Peyer's patch (tissue), 4 donors: ENCODE data around the gene PDZD4. TPM values are rescaled to one million over a fixed set of nuclear protein-coding genes. Genes with fewer than 3 reads are reported as not detected.
A peak's percentile ranks its signal among the peaks of the same experiment; 100 is the strongest.

Source experiments
- DNase-seq, 3 donors: peaks; one replicate each; pipeline ENCODE4 v3.0.0-alpha.2; 2017 to 2019
- H3K27ac ChIP-seq, 4 donors: fragments of 200-600 bp; sonication (generic); one replicate each; pipeline ENCODE4 v1.5.1; 2016 to 2019
- H3K27me3 ChIP-seq, 2 donors: fragments of 200-600 bp; sonication (generic); one replicate each; pipeline ENCODE4 v1.5.1; 2019
- H3K36me3 ChIP-seq, 3 donors: fragments of 200-600 bp; sonication (generic); one replicate each; pipeline ENCODE4 v1.5.1; 2016 to 2019
- H3K4me1 ChIP-seq, 4 donors: fragments of 200-600 bp; sonication (generic); one replicate each; pipeline ENCODE4 v1.5.1; 2016 to 2019
- H3K4me3 ChIP-seq, 4 donors: fragments of 200-600 bp; sonication (generic); 1 replicate in 3 of 4; 2 replicates in 1 of 4; pipeline ENCODE4 v1.5.1; 2016 to 2019; ENCODE audit warnings: mild to moderate bottlenecking in 1 of 4
- H3K9me3 ChIP-seq, 4 donors: fragments of 200-600 bp; sonication (generic); one replicate each; pipeline ENCODE4 v1.5.1; 2016 to 2019; ENCODE audit warnings: mild to moderate bottlenecking in 1 of 4
- CTCF ChIP-seq, 6 experiments: fragments of 450-650 bp in 4 of 6; fragments of 200-600 bp in 2 of 6; sonication (generic) in 1 of 6; IDR thresholded peaks; one replicate each; pipeline ENCODE4 v1.5.1; 2017 to 2019; ENCODE audit warnings: antibody characterized with exemption in 6 of 6, mild to moderate bottlenecking in 3 of 6, moderate library complexity in 1 of 6
- POLR2A ChIP-seq, 2 donors: fragments of 450-650 bp; IDR thresholded peaks; one replicate each; pipeline ENCODE4 v1.5.1; 2017; ENCODE audit warnings: antibody characterized with exemption in 2 of 2, mild to moderate bottlenecking in 2 of 2, moderate library complexity in 2 of 2
- total RNA-seq, 4 donors: library from RNA; depleted of rRNA; stranded (reverse); fragments of >200 nt; gene quantifications; one replicate each; pipeline ENCODE4 v1.1.0, GENCODE V29; 2016

PDZD4 gene
- total RNA-seq, 4 donors from 2014 or later, result 1.2 to 8.3 (median 2.4) TPM

- DNase-seq, result no peak
- Histone ChIP-seq H3K4me1 (peaks cover 0 to 13% (median 5%) of the 10 kb centered on the region in 4 donors), H3K9me3 (no peaks in the 10 kb centered on the region), H3K36me3 (no peaks in the 10 kb centered on the region), H3K27ac (no peak overlapping the region), H3K4me3 (no peak overlapping the region), H3K27me3 (no peaks in the 10 kb centered on the region)
- TF ChIP-seq POLR2A (IDR thresholded peaks at IDR 0.05) (no peak), CTCF (IDR thresholded peaks at IDR 0.05) (peak in 1 of 6 experiments; percentile 15)
Observed at GRCh38 chrX:153778684-153779101, 51.7 kb downstream of the PDZD4 start.

GRCh38 chrX:153778181-153778580, 52.2 kb downstream of the PDZD4 start:
- H3K4me3 ChIP-seq, result no peak overlapping the region
- no peak overlapping the region for H3K27ac ChIP-seq
- H3K36me3 ChIP-seq, result no peaks in the 10 kb centered on the region
- no peak for DNase-seq
- no peaks in the 10 kb centered on the region for H3K9me3 ChIP-seq
- no peaks in the 10 kb centered on the region for H3K27me3 ChIP-seq
- TF ChIP-seq CTCF (IDR thresholded peaks at IDR 0.05), result no peak
- no peak for TF ChIP-seq POLR2A (IDR thresholded peaks at IDR 0.05)
- H3K4me1 ChIP-seq, result peaks cover 0 to 13% (median 5%) of the 10 kb centered on the region in 4 donors

- TF ChIP-seq CTCF (IDR thresholded peaks at IDR 0.05), result no peak
- TF ChIP-seq POLR2A (IDR thresholded peaks at IDR 0.05), result no peak
- H3K4me1 ChIP-seq, result peaks cover 0 to 13% (median 5%) of the 10 kb centered on the region in 4 donors
- H3K4me3 ChIP-seq, result no peak overlapping the region
- H3K9me3 ChIP-seq, result no peaks in the 10 kb centered on the region
- DNase-seq, result no peak
- no peaks in the 10 kb centered on the region for H3K36me3 ChIP-seq
- H3K27me3 ChIP-seq, result no peaks in the 10 kb centered on the region
- no peak overlapping the region for H3K27ac ChIP-seq
Observed at GRCh38 chrX:153777261-153778090, 52.9 kb downstream of the PDZD4 start.

- H3K27ac ChIP-seq, result no peak overlapping the region
- no peak for TF ChIP-seq CTCF (IDR thresholded peaks at IDR 0.05)
- TF ChIP-seq POLR2A (IDR thresholded peaks at IDR 0.05), result no peak
- DNase-seq, result no peak
Observed at GRCh38 chrX:153776611-153777045, 53.7 kb downstream of the PDZD4 start.

GRCh38 chrX:153776120-153776599, 54.2 kb downstream of the PDZD4 start:
- no peak for DNase-seq
- Histone ChIP-seq H3K36me3 (no peaks in the 10 kb centered on the region), H3K27me3 (no peaks in the 10 kb centered on the region), H3K27ac (no peak overlapping the region), H3K4me3 (no peak overlapping the region), H3K4me1 (peaks cover 0 to 10% (median 5%) of the 10 kb centered on the region in 4 donors), H3K9me3 (no peaks in the 10 kb centered on the region)
- no peak for TF ChIP-seq CTCF (IDR thresholded peaks at IDR 0.05)
- TF ChIP-seq POLR2A (IDR thresholded peaks at IDR 0.05), result no peak

More at GRCh38 chrX:153776611-153777045, 53.7 kb downstream of the PDZD4 start:
- H3K4me1 ChIP-seq, result peaks cover 0 to 13% (median 5%) of the 10 kb centered on the region in 4 donors
- no peaks in the 10 kb centered on the region for H3K36me3 ChIP-seq
- H3K9me3 ChIP-seq, result no peaks in the 10 kb centered on the region
- no peak overlapping the region for H3K4me3 ChIP-seq
- no peaks in the 10 kb centered on the region for H3K27me3 ChIP-seq
